Choroid plexus epithelial cell (primary cell): ENCODE measurements around the gene PMIS2.

Experiments used
- DNase-seq: peaks from one replicate; pipeline ENCODE4 v3.0.0-alpha.2; 2010; ENCODE audit warnings: low read depth
- H3K4me3 ChIP-seq: 2 replicates; pipeline ENCODE4 v1.5.1; 2011; ENCODE audit warnings: low read depth, mild to moderate bottlenecking, control low read depth, low read length, moderate library complexity
- TF ChIP-seq, protein P1 (sequence below): conservative IDR thresholded peaks from 2 replicates; pipeline ENCODE4 v1.5.1; 2011; ENCODE audit warnings: low read depth, mild to moderate bottlenecking, control low read depth, inconsistent platforms, low read length, moderate library complexity

Gene PMIS2

DNA sequence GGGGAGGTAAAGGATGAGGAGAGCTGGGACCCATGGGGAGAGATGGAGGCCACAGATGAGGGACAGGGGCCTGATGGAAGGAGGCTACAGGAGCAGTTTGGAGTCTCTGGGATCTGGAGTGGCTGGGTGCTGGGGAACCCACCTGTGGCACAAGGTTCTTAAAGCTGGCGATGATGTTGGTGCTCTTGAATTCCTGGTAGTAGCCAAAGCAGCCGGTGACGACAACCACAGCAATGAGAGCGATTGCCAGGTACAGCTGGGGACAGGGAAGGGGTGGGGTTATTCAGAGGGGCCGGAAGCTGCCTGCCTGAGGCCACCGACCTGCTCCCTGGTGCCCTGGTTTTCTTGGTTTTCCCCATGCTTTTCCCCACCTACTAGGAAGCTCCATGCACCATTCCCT lies 25.3 kb upstream of the PMIS2 start:
- no peak for DNase-seq
- no peak overlapping the region for H3K4me3 ChIP-seq
- TF ChIP-seq, protein P1, sequence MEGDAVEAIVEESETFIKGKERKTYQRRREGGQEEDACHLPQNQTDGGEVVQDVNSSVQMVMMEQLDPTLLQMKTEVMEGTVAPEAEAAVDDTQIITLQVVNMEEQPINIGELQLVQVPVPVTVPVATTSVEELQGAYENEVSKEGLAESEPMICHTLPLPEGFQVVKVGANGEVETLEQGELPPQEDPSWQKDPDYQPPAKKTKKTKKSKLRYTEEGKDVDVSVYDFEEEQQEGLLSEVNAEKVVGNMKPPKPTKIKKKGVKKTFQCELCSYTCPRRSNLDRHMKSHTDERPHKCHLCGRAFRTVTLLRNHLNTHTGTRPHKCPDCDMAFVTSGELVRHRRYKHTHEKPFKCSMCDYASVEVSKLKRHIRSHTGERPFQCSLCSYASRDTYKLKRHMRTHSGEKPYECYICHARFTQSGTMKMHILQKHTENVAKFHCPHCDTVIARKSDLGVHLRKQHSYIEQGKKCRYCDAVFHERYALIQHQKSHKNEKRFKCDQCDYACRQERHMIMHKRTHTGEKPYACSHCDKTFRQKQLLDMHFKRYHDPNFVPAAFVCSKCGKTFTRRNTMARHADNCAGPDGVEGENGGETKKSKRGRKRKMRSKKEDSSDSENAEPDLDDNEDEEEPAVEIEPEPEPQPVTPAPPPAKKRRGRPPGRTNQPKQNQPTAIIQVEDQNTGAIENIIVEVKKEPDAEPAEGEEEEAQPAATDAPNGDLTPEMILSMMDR: no peak

DNA sequence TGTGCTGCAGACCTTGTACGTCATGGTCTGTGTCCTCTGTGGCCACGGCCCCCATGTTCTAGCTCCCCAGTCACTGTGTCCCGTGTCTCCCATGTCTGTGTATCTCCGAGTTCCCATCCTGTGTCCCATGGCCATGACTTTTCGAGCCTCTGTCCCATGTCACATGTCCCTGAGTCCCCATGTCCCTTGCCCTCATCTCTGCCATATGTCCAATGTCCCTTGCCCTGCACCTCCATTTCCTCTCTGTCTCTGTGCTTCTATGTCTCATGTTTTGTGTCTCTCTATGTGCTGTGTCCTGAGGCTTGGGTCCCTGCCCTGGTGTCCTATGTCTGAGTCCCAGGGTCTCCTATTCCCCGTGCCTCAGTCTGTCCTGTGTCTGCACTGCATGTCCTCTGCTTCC lies 24.5 kb upstream of the PMIS2 start:
- TF ChIP-seq, protein P1: no peak
- no peak overlapping the region for H3K4me3 ChIP-seq
- no peak for DNase-seq

DNA sequence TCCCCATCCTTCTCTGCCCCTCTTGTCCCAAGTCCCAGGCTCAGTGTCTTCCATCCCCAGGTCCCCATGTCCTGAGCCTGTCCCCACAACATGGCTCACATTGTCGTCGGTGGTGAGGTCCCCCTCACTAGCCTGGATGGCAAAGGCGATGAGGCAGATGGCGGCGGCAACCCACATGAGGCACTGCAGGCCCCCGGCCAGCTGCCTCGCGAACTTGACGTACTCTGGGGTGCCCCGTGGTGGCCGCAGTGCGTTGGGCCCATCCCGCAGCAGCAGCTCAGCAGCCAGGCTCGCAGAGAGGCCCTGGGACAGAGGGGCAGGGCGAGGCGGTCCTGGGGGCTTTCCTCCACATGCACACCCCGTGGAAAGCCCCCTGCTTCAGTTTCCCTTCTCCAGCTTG lies 23.6 kb upstream of the PMIS2 start:
- no peak overlapping the region for H3K4me3 ChIP-seq
- TF ChIP-seq, protein P1: no peak

DNA sequence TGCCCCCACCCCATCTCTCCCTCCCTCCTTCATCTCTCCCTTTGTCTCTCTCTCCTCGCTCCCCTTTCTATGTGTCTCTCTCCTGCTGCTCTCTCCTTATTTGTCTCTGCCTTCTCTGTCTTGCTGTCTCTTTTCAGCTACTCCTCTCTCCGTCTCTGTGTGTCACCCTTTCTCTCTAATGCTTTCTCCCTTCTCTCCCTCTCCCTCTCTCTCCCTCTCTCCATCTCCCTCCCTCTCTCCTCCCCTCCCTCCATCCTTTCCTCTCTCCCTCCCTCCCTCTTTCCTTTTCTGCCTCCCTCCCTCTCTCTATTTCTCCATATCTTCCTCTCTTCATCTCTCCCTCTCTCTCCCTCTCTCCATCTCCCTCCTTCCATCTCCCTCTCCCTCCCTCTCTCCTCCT lies 23.2 kb upstream of the PMIS2 start:
- H3K4me3 ChIP-seq: no peak overlapping the region
- TF ChIP-seq, protein P1: no peak
- DNase-seq: no peak

More for the DNA sequence above, 23.6 kb upstream of the PMIS2 start:
- DNase-seq: no peak

DNA sequence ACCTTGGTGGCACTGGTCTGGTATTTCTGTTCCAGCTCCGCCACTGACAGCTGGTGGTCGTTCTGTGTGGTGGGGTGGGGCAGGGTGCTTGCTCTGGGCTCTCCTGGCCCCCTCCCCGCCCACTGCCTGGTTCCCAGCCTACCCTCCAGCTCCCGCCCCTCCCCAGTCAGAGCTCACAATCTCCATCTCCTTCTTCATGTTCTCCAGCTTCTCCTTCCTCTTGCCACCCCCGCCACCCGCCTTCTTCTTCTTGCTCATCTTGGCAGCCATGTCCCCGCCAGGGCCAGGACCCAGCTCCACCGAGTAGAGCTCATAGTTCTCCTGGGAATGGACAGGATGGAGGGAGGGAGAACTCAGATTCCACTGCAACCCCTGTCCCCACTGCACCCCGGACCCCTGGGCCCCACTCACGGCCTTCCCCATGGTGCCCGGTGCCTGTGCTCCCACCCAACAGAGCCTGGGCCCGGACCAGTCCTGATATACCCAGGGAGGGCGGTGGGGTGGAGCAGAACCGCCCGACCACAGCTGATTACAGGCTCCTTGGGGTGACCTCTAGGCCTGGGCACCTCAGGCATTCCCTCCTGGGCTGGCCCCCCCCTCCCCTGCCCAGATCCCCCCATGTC lies 22.7 kb upstream of the PMIS2 start, which contains the start of gene ATP4A:
TSS of gene ATP4A (minus strand) at position 452 of the 623 bp plus-strand sequence. CDS start at position 423, 29 bp downstream.
- no peak for DNase-seq
- TF ChIP-seq, protein P1: no peak
- no peak within 1 kb of the TSS for H3K4me3 ChIP-seq

DNA sequence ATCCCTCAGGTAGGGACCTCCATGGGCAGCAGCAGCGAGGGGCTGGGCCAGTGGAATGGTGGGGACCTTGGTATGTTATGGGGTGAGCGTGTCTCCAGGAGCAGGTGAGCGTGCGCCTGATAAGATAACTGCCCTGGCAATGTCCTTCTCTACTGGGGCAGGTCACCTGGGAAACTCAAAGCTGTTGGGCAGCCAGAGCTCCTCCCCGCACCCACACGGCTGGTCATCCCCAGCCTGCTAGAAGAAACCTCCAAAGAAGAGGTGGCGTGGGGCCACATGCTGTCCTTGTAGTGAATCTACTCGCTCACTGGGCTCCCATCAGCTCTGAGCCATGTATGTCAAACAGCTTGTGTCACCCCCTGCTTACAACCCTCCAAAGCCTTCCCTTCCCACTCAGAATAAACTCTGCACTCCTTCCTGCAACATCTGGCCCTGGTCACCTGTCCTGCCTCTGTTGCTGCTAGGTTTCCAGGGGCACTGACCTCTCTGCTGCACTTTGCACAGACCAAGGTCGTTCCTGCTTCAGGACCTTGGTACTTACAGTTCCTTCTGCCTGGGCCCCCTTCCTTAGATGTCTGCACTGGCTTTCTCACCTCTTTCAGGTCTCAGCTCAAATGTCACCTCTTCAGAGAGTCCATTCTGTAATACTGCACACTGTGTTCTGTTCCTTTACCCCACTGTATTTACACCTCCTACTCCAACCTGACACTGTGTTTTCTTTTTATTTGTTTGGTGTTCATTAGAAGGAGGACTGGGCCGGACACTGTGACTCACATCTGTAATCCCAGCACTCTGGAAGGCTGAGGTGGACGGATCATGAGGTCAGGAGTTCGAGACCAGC lies 20.7 kb upstream of the PMIS2 start:
- TF ChIP-seq, protein P1: no peak
- H3K4me3 ChIP-seq: no peak overlapping the region
- no peak for DNase-seq
